CD4-positive, alpha-beta T cell treated with Interferon gamma for 1 hour (primary cell): ENCODE results near the gene CHPF2.
A peak's percentile ranks its signal among the peaks of the same experiment; 100 is the strongest.

Experiments
- DNase-seq: peaks from one replicate; pipeline ENCODE4 v3.0.0-alpha.2; 2020

The CHPF2 gene

GRCh38 chr7:151235091-151235787, 3.0 kb downstream of the CHPF2 start:
- no peak for DNase-seq

- DNase-seq, result no peak
Measured at GRCh38 chr7:151236406-151236805, 4.1 kb downstream of the CHPF2 start.

GRCh38 chr7:151237244-151238189, 5.2 kb downstream of the CHPF2 start:
- DNase-seq, result no peak

- no peak for DNase-seq
Measured at GRCh38 chr7:151238190-151238810, 6.0 kb downstream of the CHPF2 start.

GRCh38 chr7:151238924-151239836, 6.9 kb downstream of the CHPF2 start:
- DNase-seq, result no peak

GRCh38 chr7:151239837-151240459, 7.7 kb downstream of the CHPF2 start:
- DNase-seq, result no peak

- DNase-seq, result no peak
Measured at GRCh38 chr7:151240536-151240935, 8.3 kb downstream of the CHPF2 start.

GRCh38 chr7:151240942-151241754, 8.9 kb downstream of the CHPF2 start:
- DNase-seq, result no peak

GRCh38 chr7:151241755-151242096, 9.4 kb downstream of the CHPF2 start:
- no peak for DNase-seq

GRCh38 chr7:151242159-151243044, 10.1 kb downstream of the CHPF2 start:
- DNase-seq, result no peak

GRCh38 chr7:151243045-151243349, 10.7 kb downstream of the CHPF2 start:
- no peak for DNase-seq

GRCh38 chr7:151243408-151244195, 11.3 kb downstream of the CHPF2 start:
- DNase-seq, result peak; percentile 45

- peak; percentile 44 for DNase-seq
Measured at GRCh38 chr7:151244196-151244840, 12.0 kb downstream of the CHPF2 start.

- no peak for DNase-seq
Measured at GRCh38 chr7:151244841-151245346, 12.6 kb downstream of the CHPF2 start.

GRCh38 chr7:151245360-151246101, 13.2 kb downstream of the CHPF2 start:
- DNase-seq, result peak; percentile 72

- DNase-seq, result no peak
Measured at GRCh38 chr7:151246102-151246850, 14.0 kb downstream of the CHPF2 start.
